Measurements from ENCODE around the gene INO80.

GRCh38 chr15:41043276-41043951 is 72.7 kb downstream of the INO80 start:
- TF ChIP-seq CTCF (IDR thresholded peaks at IDR 0.05 in 4 of 5, conservative IDR thresholded peaks at IDR 0.05 in 1 of 5): no peak
- TF ChIP-seq POLR2A (IDR thresholded peaks at IDR 0.05): no peak
